Heart left ventricle (tissue), 16 donors: Measurements from ENCODE around the gene GCDH. TPM values are rescaled to one million over a fixed set of nuclear protein-coding genes. Genes with fewer than 3 reads are reported as not detected.

ENCODE experiments used
- ATAC-seq, 4 donors: fragments of 200-7000 bp; cut with Tn5 transposase; one replicate each; pipeline ENCODE4 v1.9.1; 2020 to 2022; ENCODE audit warnings: moderate library complexity in 4 of 4, mild to moderate bottlenecking in 3 of 4, moderate number of reproducible peaks in 1 of 4
- DNase-seq, 5 donors: peaks; one replicate each; pipeline ENCODE4 v3.0.0-alpha.2; 2020
- H3K27ac ChIP-seq, 12 donors: fragments of 200-600 bp; sonication (generic) in 4 of 12; one replicate each; pipeline versions ENCODE4 v1.5.0 to v1.8.0; 2016 to 2022; ENCODE audit warnings: mild to moderate bottlenecking in 2 of 12
- H3K27me3 ChIP-seq, 9 donors: fragments of 200-600 bp; sonication (generic) in 2 of 9; one replicate each; pipeline versions ENCODE4 v1.5.1 to v1.8.0; 2016 to 2022; ENCODE audit warnings: mild to moderate bottlenecking in 3 of 9
- H3K36me3 ChIP-seq, 9 donors: fragments of 200-600 bp; sonication (generic) in 2 of 9; one replicate each; pipeline versions ENCODE4 v1.5.0 to v1.8.0; 2018 to 2022; ENCODE audit warnings: mild to moderate bottlenecking in 2 of 9
- H3K4me1 ChIP-seq, 12 donors: fragments of 200-600 bp; sonication (generic) in 4 of 12; one replicate each; pipeline versions ENCODE4 v1.5.0 to v1.8.0; 2016 to 2022; ENCODE audit warnings: mild to moderate bottlenecking in 3 of 12
- H3K4me3 ChIP-seq, 12 donors: fragments of 200-600 bp; sonication (generic) in 4 of 12; one replicate each; pipeline versions ENCODE4 v1.5.0 to v1.8.0; 2017 to 2022; ENCODE audit warnings: mild to moderate bottlenecking in 9 of 12, moderate library complexity in 4 of 12
- H3K9me3 ChIP-seq, 12 donors: fragments of 200-600 bp; sonication (generic) in 4 of 12; one replicate each; pipeline versions ENCODE4 v1.5.0 to v1.8.0; 2016 to 2022; ENCODE audit warnings: mild to moderate bottlenecking in 1 of 12
- CTCF ChIP-seq, 12 donors: fragments of 200-600 bp; sonication (generic) in 4 of 12; IDR thresholded peaks; one replicate each; pipeline versions ENCODE4 v1.5.0 to v1.8.0; 2018 to 2022; ENCODE audit warnings: antibody characterized with exemption in 12 of 12, mild to moderate bottlenecking in 5 of 12
- POLR2A ChIP-seq, 2 donors: fragments of 450-650 bp; IDR thresholded peaks; one replicate each; pipeline ENCODE4 v1.6.1; 2017; ENCODE audit warnings: antibody characterized with exemption in 2 of 2, mild to moderate bottlenecking in 2 of 2, moderate library complexity in 2 of 2
- WGBS, 4 donors: extraction: QIAGEN DNeasy Blood & Tissue Kit in 2 of 4; methylation state at CpG; one replicate each; pipeline versions ENCODE4 v1.1.5 to v1.1.7; 2013 to 2018; 5-methylcytosine and 5-hydroxymethylcytosine counted together
- intact Hi-C, 10 donors: fragments of 100-400 bp; cut with DNase I; formaldehyde crosslinking; loops; one replicate each; pipeline versions ENCODE4 v1.11.1 to v1.14.2; 2022
- long read RNA-seq, 3 donors: library from polyadenylated mRNA; unstranded; transcript quantifications; one replicate each; pipeline ENCODE4 v2.0.0, GENCODE V29; 2020 to 2021
- polyA plus RNA-seq, 2 donors: library from polyadenylated mRNA; stranded (reverse); fragments of 200-250 nt; gene quantifications; one replicate each; pipeline ENCODE4 v1.2.3, GENCODE V29; 2013
- total RNA-seq, 9 donors: library from RNA; depleted of rRNA in 2 of 9; stranded (reverse); fragments of >200 nt in 2 of 9; fragmentation: NEBNext Ultra II Directional in 3 of 9; extraction: Animal tissue kit (Norgen Biotek cat#: 25700) in 3 of 9; gene quantifications; one replicate each; pipeline versions ENCODE4 v1.1.0 to v1.2.4, GENCODE V29; 2016 to 2023
- donor health status: ischemic (EF 13 %, LVEDD 7.1; RV severe dilation, severe dysfunction).
- donor health status: healthy with polysubstance abuse.
- donor health status: DM: no; HTN: yes; CAD: no.
- donor health status: DM: no; HTN: no; CAD: no.
- donor health status: ischemic (EF 25% LVEDD 6.9; RV normal size, moderate dysfunction).
- donor health status: ischemic (EF 25% LVEDD 5.7; RV mildly dilated, moderate dysfunction).
- donor health status: healthy.
- donor health status: DM: yes; HTN: yes; CAD: no.
- donor health status: ischemic (EF 35%, LVEDD 5.7; RV mildly dilated, moderate dysfunction).
- donor health status: nonischemic (EF 11% LVEDD 7.7; RV severe dilation, severe dysfunction).
- donor health status: DM: yes; HTN: yes; CAD: no.
- donor health status: PGD.
- donor health status: ischemic (EF 29% LVEDD 5.4; RV normal size, mild dysfunction).
- donor health status: nonischemic (EF 23%, LVEDD 6.1; RV moderate dilation, normal function).

Gene GCDH
- total RNA-seq: 100 to 1,000 TPM in 1 of 9 donors, 10 to 100 TPM in 8; 29.8 to 105 (median 46.7) TPM
- polyA plus RNA-seq: 100 to 1,000 TPM in 1 of 2 donors, 10 to 100 TPM in 1; 28.7 to 107 TPM
- long read RNA-seq, donor 1, transcript GCDH-201 (12 exons, 1,956 nt): major isoform, 58 of 81 reads
- long read RNA-seq, donor 1, transcript GCDH-216 (11 exons, 1,867 nt): minor isoform, 7 of 81 reads
- long read RNA-seq, donor 1, partial matches to known transcripts: 7 of 81 reads
- long read RNA-seq, donor 1, other reads (novel, unspliced or antisense): 9 of 81 reads
- long read RNA-seq, donor 2, transcript GCDH-216 (11 exons, 1,867 nt): minor isoform, 6 of 170 reads
- long read RNA-seq, donor 2, transcript GCDH-201 (12 exons, 1,956 nt): major isoform, 144 of 170 reads
- long read RNA-seq, donor 2, partial matches to known transcripts: 6 of 170 reads
- long read RNA-seq, donor 2, other reads (novel, unspliced or antisense): 14 of 170 reads
- long read RNA-seq, donor 3, transcript GCDH-201 (12 exons, 1,956 nt): major isoform, 37 of 53 reads
- long read RNA-seq, donor 3, partial matches to known transcripts: 4 of 53 reads
- long read RNA-seq, donor 3, other reads (novel, unspliced or antisense): 8 of 53 reads

- Histone ChIP-seq H3K36me3 (peaks cover 0 to 25% (median 20%) of the 10 kb centered on the region in 9 donors), H3K4me1 (peaks cover 0 to 23% (median 12%) of the 10 kb centered on the region in 12 donors), H3K4me3 (peak within 1 kb of the TSS; percentile 71 to 98 (median 86)), H3K9me3 (no peaks in the 10 kb centered on the region), H3K27ac (peak within 1 kb of the TSS in 10 of 12 donors; percentile 57 to 85 (median 74)), H3K27me3 (peaks cover 0 to 11% (median 4%) of the 10 kb centered on the region in 9 donors)
- DNase-seq: peak; percentile 96 to 99 (median 98)
- intact Hi-C loops: loop anchor here in 2 of 10 donors (2.0 to 10.0 kb wide), 2 partner anchors 48 to 64 kb away; partner anchors contain the start of genes CALR (in 1 of the 2) and GADD45GIP1 (in 1 of the 2)
- ATAC-seq: peak; percentile 97 to 99 (median 99)
- WGBS, 4 donors: 0 to 1% (median 0%) methylated on average over 29 to 49 of the region's 49 CpGs
- peak in 1 of 12 donors; percentile 19 for TF ChIP-seq CTCF (IDR thresholded peaks at IDR 0.05)
- TF ChIP-seq POLR2A (IDR thresholded peaks at IDR 0.05): peak; percentile 49 to 65
Observed at GRCh38 chr19:12890787-12891552, at the start of gene GCDH. Gene GCDH (plus strand): TSS chr19:12891160. CDS start chr19:12891305, 145 bp downstream.

GRCh38 chr19:12842511-12842910 is 48.4 kb upstream of the GCDH start:
- WGBS, 4 donors: 93 to 95% (median 94%) methylated on average over 18 of the region's 18 CpGs
- Histone ChIP-seq H3K27me3 (peaks cover 26 to 82% (median 65%) of the 10 kb centered on the region in 9 donors), H3K9me3 (no peaks in the 10 kb centered on the region), H3K4me3 (no peak overlapping the region), H3K4me1 (peaks cover 0 to 24% (median 7%) of the 10 kb centered on the region in 12 donors), H3K36me3 (no peaks in the 10 kb centered on the region), H3K27ac (no peak overlapping the region)
- DNase-seq: no peak
- no peak for TF ChIP-seq CTCF (IDR thresholded peaks at IDR 0.05)
- no peak for TF ChIP-seq POLR2A (IDR thresholded peaks at IDR 0.05)
- intact Hi-C loops: loop anchor here in 4 of 10 donors (5.0 to 10.0 kb wide), 4 partner anchors 35 to 278 kb away; partner anchors contain the start of gene RNASEH2A (in 1 of the 4)
- ATAC-seq: no peak

GRCh38 chr19:12843328-12843727 is 47.6 kb upstream of the GCDH start:
- ATAC-seq: no peak
- Histone ChIP-seq H3K27me3 (peaks cover 22 to 74% (median 58%) of the 10 kb centered on the region in 9 donors), H3K27ac (no peak overlapping the region), H3K4me1 (peaks cover 0 to 24% (median 8%) of the 10 kb centered on the region in 12 donors), H3K9me3 (no peaks in the 10 kb centered on the region), H3K4me3 (no peak overlapping the region), H3K36me3 (no peaks in the 10 kb centered on the region)
- intact Hi-C loops: loop anchor here in 4 of 10 donors (5.0 to 10.0 kb wide), 4 partner anchors 36 to 279 kb away; partner anchors contain the start of gene RNASEH2A (in 1 of the 4)
- 81 to 88% (median 83%) methylated on average over 4 to 11 of the region's 11 CpGs for WGBS, 4 donors
- TF ChIP-seq CTCF (IDR thresholded peaks at IDR 0.05) (no peak), POLR2A (IDR thresholded peaks at IDR 0.05) (no peak)
- no peak for DNase-seq
